ENCODE measurements around the gene C15orf61.

C15orf61 gene

DNA sequence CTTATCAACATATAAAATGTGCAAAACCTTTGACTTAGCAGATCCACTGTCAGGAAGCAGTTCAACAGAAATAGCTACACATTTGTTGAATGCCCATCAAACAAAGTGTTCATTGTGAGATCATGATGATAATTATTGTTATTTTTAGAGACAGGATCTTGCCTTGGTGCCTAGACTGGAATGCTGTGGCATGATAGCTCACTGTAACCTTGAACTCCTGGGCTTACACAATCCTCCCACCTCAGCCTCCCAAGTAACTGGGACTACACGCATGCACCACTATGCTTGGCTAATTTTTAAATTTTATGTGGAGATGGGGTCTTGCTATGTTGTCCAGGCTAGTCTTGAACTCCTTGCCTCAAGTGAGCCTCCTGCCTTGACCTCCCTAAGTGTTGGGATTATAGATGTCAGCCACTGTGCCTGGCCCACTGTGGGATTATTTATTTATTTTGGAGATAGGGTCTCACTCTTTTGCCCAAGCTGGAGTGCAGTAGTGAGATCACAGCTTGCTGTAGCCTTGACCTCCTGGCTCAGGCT, 30.3 kb downstream of the C15orf61 start:
- no peak for DNase-seq

DNA sequence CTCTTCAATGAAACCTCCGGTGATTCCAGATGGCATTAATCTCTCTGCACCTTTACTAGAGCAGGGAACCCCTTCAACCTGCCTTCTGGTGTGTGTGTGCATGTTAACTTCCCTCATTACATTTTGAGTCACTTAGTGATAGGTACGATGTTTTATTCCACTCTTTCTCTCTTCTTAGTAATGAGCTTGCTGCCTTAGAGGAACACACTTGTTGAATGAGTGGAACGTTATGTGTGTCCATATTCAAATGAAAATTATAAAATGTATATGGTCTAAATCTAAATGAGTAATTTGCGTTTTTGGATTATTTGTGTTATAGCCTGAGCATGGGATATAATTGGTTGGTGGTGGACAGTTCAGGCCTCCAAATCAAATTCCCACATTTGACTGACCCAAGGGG, 33.6 kb downstream of the C15orf61 start:
- DNase-seq = no peak

DNA sequence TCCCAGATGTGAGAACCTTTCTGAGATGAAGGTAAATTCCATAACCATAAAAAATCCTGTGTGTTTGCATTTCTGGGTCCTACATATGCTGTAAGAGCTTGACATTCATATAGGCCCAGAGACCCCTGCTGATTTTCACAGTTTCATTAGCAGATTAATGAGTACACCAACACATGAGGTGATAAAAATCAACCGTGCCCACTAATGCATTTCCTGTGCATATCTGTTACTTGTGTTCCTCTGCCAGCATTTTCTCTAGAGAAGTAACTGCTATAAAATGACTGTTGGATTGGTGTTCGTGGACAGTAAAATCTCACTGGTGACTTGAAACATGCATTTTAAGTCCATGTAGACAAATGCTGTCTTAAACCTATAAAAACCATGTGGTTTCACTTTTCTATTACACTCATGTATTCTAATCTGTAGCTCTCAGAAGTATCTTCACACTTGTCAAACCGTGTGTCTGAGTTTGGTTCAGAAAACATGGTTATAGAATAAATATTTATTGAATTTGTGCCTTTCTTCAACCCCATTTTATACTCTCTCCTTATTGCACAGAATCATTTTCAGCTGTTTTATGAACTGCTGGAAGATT, 36.1 kb downstream of the C15orf61 start:
- no peak for DNase-seq

DNA sequence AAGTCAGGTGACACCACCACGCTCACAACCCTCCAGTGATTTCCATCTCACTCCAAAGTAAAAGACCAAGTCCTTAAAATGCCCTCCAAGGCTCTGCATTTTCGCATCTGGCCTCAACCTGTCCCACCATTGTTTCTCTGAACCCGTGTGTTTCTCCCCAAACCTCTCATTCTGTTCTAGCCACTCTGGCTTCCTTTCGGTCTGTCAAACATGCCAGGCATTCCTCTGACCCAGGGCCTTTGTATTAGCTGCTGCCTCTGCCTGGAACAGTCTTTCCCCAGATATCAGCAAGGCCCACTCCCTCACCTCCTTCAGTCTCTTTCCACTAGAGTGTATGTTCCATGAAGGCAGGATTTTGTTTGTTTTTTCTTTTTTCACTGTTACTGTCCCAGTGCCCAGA, 37.6 kb downstream of the C15orf61 start:
- DNase-seq = no peak

DNA sequence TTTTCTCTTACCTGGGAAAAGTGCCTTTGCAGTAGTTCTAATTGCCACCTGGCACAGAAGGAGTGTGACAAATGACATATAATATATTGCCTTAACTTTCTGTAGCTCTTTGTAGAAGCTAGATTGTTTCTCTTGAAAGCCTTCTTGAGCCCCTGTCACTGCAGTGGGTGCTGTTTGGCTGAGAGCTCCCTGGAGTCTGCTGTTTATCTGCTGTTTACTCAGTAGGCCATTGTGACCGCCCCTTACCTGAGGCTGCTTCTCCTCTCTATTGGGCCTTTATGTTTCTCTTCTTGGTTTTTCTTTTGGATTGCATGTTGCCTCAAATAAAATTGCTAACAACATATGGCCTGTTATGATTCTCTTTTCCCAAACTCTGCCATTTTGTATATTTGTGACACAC, 38.2 kb downstream of the C15orf61 start:
- DNase-seq = no peak

DNA sequence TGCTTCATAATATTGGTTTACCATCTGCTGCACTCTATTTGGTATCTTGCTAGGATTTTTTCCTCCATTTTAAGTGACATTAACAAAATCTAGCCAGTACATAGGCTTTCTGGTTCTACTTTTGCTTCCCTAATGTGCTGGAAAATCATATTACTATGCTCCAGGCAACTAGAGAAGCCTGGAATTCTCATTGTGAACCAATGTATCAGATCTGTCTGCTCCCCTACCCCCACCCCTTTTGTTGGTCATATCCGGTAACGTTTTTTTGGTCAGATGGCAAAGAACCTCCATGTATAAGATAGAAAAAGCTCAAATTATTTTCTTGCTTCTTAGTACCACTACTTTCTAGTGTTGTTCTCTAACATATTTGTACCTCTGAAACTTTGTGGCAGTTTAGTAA, 38.6 kb downstream of the C15orf61 start:
- no peak for DNase-seq

DNA sequence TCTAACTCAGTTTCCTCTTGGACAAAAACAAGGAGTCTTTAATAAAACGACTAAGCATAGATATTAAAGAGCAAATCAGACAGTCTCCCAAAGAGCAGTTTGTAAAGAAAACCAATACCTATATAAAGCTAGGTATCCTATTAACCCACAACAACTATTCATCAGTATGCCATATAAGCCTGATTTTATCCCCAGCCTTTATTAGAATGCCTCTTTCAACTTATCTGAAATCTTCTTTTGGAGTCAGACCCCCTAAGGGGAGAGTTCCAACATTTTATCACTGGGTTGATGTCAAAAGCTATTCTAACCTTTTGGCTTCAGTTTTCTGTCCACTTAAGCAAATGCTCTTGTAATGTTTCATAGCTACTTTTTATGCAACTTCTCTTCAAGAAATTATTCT, 39.4 kb downstream of the C15orf61 start:
- DNase-seq = no peak

DNA sequence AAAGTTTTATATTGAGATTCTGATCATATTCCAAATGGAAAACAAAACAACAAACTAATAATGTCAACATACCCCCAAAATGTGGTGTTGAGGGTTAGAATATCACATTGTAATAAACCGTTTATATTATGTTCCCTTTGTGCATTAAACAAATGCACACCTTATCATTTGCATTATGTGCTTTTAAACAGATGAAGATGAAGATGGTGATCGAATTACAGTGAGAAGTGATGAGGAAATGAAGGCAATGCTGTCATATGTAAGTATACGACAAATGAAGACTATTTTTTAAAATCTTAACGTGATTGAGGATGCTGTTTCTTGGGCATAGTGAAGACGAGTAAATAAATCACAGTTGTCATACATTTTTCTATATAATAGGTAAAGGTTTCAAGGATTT, 42.2 kb downstream of the C15orf61 start:
- no peak for DNase-seq

DNA sequence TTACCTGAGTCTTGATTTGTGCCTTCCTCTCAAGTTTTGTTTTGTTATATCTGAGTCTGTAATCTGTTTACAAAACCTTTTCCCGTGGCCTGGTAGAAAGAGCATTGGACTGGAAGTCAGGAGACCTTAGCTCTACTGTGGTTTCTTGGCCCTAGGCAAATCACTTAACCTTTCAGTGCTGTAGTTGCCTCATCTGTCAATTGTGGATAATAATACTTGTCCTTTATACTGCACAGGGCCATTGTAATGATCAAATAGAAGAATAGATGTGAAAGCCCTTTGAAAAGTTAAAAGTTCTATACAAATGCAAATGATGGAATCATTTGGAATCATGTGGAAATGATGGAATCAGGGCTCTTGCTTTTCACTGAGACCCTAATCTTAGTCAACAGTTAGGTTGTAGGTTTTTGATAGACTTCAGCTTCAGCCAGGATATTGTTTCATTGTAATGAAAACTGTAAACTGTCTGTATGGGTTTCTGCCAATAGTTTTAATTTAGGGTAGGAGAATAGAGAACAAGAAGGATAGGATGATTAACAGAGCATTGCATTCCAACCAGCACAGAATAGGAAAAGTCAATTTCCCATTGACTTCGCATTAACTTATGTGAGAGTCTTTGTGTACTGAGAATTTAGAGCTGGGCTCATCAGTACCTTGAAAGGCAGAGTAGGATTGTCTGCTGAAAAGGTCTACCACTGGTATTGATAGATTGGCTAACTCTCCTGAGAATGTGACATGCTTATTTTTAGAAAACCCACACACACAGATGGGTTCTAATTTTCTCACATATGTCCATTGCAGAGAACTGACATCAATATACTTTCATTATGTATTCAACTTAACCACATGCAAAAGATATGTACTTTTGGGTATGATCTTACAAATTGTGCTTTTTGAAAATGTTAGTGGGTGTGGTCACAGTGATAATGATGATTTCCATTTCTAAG, 43.4 kb downstream of the C15orf61 start:
- no peak for DNase-seq

DNA sequence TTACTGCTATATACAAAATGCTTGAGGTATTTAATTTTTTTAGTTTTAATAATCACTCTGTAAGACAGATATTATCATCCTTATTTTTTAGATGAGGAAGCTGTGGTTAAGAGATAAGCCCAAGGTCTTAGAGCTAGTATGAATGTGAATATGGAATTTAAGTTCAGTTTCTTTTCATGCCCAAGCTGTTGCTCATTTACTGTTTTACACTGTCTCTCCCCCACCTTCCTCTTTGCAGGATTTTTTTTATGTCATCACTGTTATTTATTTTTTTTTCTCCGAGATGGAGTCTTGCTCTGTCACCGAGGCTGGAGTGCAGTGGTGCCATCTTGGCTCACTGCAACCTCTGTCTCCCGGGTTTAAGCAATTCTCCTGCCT, 44.0 kb downstream of the C15orf61 start:
- no peak for DNase-seq

DNA sequence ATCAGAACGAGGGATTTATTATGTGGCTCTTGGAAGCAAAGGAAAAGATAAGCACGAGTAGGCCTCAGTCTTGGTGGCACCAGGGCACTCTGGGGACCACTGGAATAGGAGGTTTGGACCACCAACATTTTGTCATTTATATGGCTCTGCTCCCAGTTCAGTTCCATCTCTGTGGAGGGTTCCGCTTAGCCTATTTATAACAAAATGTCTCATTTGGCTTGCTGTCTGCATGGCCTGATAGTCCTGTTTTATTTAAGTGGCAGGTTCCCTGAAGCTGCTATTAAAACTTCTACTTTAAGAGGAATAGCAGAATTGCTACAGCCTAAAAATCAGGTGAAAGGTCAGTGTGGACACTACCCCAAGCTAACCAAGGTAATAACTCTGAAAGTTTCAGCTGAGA, 48.7 kb downstream of the C15orf61 start:
- DNase-seq = no peak

DNA sequence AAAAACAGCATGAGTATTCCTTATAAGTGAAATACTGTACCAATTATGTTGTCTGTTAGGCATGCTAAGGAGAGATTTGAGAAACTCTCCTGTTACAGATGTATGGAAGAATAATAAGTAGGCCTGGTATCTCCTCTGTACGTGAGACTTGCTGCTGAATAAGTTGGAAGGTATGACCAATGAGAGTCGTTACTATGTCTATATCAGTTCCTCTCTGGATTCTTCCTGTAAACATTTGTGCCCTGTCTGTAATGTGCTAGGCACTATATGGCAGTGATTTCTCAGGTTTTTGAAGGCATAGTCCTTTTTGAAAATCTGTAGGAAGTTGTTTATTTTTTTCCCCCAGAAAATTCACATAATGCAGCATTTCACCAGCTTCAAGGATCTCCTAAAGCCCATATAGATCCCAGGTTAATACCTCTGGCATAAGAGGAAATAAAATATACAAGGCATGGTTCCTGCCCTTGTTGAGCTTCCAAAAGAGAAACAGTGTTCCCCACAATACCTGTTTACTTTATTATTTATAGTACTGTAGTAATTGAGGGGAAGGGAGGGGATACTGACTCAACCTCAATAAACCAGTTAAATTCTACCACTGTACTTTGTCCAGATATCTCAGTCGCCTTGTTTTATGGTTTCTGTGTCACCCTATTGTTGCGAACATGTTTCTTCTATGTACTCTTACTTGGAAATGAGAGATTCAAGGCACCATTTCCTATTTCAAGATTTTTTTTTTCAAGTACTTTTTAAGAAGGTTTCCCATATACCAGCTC, 50.1 kb downstream of the C15orf61 start:
- DNase-seq = no peak

DNA sequence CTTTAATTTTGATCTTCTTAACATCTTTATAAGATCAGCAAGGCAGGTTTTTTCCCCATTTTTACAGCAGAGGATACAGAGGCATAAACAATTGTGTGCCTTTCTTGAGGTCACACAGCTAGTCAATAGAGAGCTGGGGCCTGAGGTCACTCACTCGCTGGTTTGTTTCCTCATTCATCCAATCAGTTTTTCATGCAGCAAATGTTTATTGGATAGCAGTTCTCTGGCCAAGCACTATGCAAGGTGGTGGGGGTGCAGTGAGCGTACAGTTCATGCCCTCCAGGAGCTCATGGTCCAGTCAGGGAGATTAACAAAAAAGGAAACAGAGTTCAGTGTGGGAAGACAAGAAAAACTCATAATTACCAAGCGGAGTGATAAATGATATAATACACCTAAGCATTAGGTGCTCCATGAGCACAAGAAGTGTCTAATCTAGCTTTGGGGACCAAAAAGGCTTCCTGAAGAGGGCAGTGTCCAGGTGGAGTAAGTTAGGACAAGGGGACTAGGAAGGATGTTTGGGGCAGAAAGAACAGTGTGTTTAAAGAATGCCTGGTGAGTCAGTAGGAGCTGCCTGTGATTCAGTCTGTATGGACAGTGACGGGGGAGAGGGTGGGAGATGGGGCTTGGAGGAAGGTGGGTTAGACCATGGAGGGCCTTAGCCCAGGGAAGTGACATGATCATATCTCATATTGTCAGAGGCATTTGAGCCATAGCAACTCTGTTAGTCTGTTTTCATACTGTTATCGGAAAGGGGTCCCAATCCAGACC, 50.9 kb downstream of the C15orf61 start:
- no peak for DNase-seq

DNA sequence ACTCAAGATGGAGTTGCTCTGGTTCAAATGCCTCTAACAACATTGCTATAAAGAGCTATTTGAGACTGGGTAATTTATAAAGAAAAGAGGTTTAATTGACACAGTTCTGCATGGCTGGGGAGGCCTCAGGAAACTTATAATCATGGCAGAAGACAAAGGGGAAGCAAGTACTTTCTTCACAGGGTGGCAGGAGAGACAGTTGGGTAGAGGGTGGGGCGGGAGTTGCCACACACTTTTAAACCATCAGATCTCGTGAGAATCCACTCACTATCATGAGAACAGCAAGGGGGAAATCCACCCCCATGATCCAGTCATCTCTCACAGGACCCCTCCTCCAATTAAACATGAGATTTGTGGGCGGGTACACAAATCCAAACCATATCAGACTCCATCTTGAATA, 52.3 kb downstream of the C15orf61 start:
- no peak for DNase-seq

DNA sequence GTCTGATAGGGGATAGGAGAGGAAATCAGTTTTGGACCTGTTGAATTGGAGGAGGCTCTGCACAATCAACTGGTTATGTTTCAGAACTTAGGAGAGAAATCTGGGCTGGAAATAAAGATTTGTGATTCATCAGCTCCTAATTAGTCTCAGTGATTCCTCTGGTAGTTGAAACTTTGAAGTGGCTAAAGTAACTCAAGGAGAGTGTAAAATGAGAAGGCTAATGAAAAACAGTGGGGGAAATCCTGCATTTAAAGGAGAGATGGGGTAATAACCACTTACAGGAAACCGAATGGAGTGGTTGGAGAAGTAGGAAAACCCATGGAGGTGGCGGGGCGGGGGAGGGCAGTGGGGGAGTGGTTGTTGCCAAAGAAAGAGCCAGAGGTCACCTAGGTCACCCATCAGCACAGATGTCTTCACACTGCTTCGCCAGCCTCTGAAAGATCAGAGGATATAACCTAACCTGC, 54.1 kb downstream of the C15orf61 start:
- DNase-seq = no peak

DNA sequence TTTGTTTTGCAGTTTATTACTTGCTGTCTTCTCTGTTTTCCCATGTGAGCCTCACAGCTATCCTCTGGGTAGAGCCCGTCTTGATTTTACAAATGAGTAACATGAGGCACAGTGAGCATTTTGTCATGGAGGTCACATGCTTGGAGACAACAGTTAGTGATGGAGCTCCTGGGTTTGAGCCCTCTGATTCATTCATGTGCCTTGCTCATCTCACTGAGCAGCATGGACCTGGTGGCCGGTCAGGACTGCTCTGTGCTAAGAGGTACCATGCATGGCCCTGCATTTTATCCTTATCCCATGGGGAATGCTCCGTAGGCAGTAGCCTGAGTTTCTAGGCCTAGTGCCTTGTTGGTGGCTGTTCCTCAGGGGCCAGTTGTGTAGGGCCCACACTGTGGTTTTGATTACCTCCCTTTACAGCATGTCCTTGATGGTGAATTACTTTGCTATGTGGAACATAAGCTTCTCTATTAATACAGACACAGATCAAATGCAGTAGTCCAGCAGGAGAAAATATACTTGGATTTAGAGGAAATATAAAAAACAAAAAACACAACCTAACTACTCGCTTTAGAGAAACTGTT, 57.2 kb downstream of the C15orf61 start:
- DNase-seq = no peak

DNA sequence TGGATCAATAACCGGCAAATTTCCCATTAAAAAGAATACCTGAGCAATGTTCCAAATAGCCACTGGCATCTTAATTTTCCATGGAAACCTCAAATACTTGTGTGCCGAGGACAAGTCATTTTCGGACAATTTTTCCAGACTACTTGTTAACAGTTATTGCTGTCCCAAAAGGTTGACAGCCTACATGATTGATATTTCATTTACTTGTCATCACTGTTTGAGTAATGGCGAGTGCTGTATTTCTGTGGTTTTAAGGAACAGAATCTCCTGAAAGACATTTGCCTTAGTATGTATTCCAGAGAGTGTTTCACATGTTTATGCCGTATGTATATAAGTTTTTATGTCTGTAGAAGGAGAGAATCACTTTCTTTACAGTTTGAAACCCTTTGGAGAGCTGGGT, 58.2 kb downstream of the C15orf61 start:
- no peak for DNase-seq

All from DMS153 (cell line).